ENCODE data around the gene BORCS5. TPM values are rescaled to one million over a fixed set of nuclear protein-coding genes. Genes with fewer than 3 reads are reported as not detected.
A peak's percentile ranks its signal among the peaks of the same experiment; 100 is the strongest.

BORCS5 gene
- total and polyA plus RNA-seq, 10 donors, result 3.3 to 25.9 (median 14.9) TPM

GRCh38 chr12:12399161-12399560 lies 42.3 kb downstream of the BORCS5 start:
- no peaks in the 10 kb centered on the region for H3K9me3 ChIP-seq
- H3K36me3 ChIP-seq, result peaks cover 0 to 5% (median 0%) of the 10 kb centered on the region in 6 donors
- 55 to 86% (median 71%) methylated on average over 1 of the region's 1 CpG for WGBS, 5 donors
- H3K4me1 ChIP-seq, result peaks cover 0 to 40% (median 12%) of the 10 kb centered on the region in 6 donors
- H3K27me3 ChIP-seq (replicated peaks in 1 of 7), result no peaks in the 10 kb centered on the region
- no peak for DNase-seq
- no peak overlapping the region for H3K4me3 ChIP-seq
- intact Hi-C loops (cut with DNase I; ENCODE audit: low total_unique reads), result no loop called here
- TF ChIP-seq POLR2A (IDR thresholded peaks at IDR 0.05) (no peak), CTCF (IDR thresholded peaks at IDR 0.05 in 8 of 11, conservative IDR thresholded peaks at IDR 0.05 in 3 of 11) (no peak), POLR2AphosphoS5 (IDR thresholded peaks at IDR 0.05) (no peak)
- H3K27ac ChIP-seq, result peak overlapping the region in 5 of 8 donors; percentile 34 to 63 (median 38)

- intact Hi-C loops (cut with DNase I; ENCODE audit: low total_unique reads), result no loop called here
- Histone ChIP-seq H3K36me3 (peaks cover 0 to 5% (median 0%) of the 10 kb centered on the region in 6 donors), H3K4me1 (peaks cover 0 to 43% (median 13%) of the 10 kb centered on the region in 6 donors), H3K4me3 (no peak overlapping the region), H3K27me3 (replicated peaks in 1 of 7) (no peaks in the 10 kb centered on the region), H3K9me3 (no peaks in the 10 kb centered on the region), H3K27ac (peak overlapping the region in 6 of 8 donors; percentile 12 to 63 (median 40))
- DNase-seq, result no peak
- WGBS, 5 donors, result 80 to 90% (median 88%) methylated on average over 4 of the region's 4 CpGs
- TF ChIP-seq POLR2AphosphoS5 (IDR thresholded peaks at IDR 0.05), result no peak
- TF ChIP-seq POLR2A (IDR thresholded peaks at IDR 0.05), result no peak
- TF ChIP-seq CTCF (IDR thresholded peaks at IDR 0.05 in 8 of 11, conservative IDR thresholded peaks at IDR 0.05 in 3 of 11), result no peak
Measured at GRCh38 chr12:12399776-12400305, 43.0 kb downstream of the BORCS5 start.

- no peaks in the 10 kb centered on the region for H3K27me3 ChIP-seq (replicated peaks in 1 of 7)
- TF ChIP-seq POLR2A (IDR thresholded peaks at IDR 0.05) (no peak), POLR2AphosphoS5 (IDR thresholded peaks at IDR 0.05) (no peak), CTCF (IDR thresholded peaks at IDR 0.05 in 8 of 11, conservative IDR thresholded peaks at IDR 0.05 in 3 of 11) (no peak)
- no peak overlapping the region for H3K4me3 ChIP-seq
- WGBS, 5 donors, result 70 to 98% (median 97%) methylated on average over 3 of the region's 3 CpGs
- peak overlapping the region in 2 of 8 donors; percentile 31 to 54 for H3K27ac ChIP-seq
- peaks cover 0 to 5% (median 0%) of the 10 kb centered on the region in 6 donors for H3K36me3 ChIP-seq
- intact Hi-C loops (cut with DNase I; ENCODE audit: low total_unique reads), result no loop called here
- DNase-seq, result no peak
- H3K9me3 ChIP-seq, result no peaks in the 10 kb centered on the region
- peaks cover 0 to 43% (median 14%) of the 10 kb centered on the region in 6 donors for H3K4me1 ChIP-seq
Measured at GRCh38 chr12:12400793-12401192, 43.9 kb downstream of the BORCS5 start.

GRCh38 chr12:12403264-12404248 lies 46.7 kb downstream of the BORCS5 start:
- peaks cover 0 to 48% (median 19%) of the 10 kb centered on the region in 6 donors for H3K4me1 ChIP-seq
- whole genome bisulfite sequencing, 5 donors, result 48 to 67% (median 53%) methylated on average over 9 of the region's 9 CpGs
- no peaks in the 10 kb centered on the region for H3K27me3 ChIP-seq (replicated peaks in 1 of 7)
- DNase-seq, result no peak
- TF ChIP-seq CTCF (IDR thresholded peaks at IDR 0.05 in 8 of 11, conservative IDR thresholded peaks at IDR 0.05 in 3 of 11), result no peak
- no peak for TF ChIP-seq POLR2AphosphoS5 (IDR thresholded peaks at IDR 0.05)
- TF ChIP-seq POLR2A (IDR thresholded peaks at IDR 0.05), result no peak
- H3K27ac ChIP-seq, result peak overlapping the region in 2 of 8 donors; percentile 1 to 25
- H3K9me3 ChIP-seq, result no peaks in the 10 kb centered on the region
- no peaks in the 10 kb centered on the region for H3K36me3 ChIP-seq
- H3K4me3 ChIP-seq, result no peak overlapping the region
- intact Hi-C loops (cut with DNase I; ENCODE audit: low total_unique reads), result no loop called here
